Measurements from ENCODE around the gene TNNC2. TPM values are rescaled to one million over a fixed set of nuclear protein-coding genes. Genes with fewer than 3 reads are reported as not detected.
A peak's percentile ranks its signal among the peaks of the same experiment; 100 is the strongest.

The TNNC2 gene
- total and polyA plus RNA-seq, 2 donors (not counting 3 experiments of a cell fraction or from before 2014, with no cell fraction given) = 0.26 TPM; not detected in 1

DNA sequence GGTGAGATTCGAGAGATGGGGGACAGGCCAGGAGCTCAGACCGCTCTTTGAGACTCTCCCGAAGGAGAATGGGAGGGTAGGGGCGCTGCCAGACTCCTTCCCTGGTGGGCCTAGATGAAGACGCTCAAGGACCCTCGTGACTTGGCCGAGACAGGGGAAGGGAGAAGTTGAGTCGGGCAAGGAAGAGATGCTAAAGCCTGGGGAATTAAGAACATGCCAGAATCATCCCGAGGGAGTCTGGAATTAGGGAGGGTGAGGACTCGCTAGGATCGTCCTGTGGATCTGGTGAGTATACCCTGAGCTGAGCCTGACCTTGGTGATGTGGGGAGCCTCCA, 14.1 kb downstream of the TNNC2 start:
- H3K9me3 ChIP-seq (replicated peaks; ENCODE audit: control insufficient read depth, insufficient read depth, low read length) = no peaks in the 10 kb centered on the region
- no peaks in the 10 kb centered on the region for H3K9me1 ChIP-seq (replicated peaks; ENCODE audit: control insufficient read depth, extremely low read depth, insufficient read depth, low read length)
- H3K27me3 ChIP-seq (ENCODE audit: control insufficient read depth in 2 of 2, insufficient read depth in 2 of 2, low read length in 2 of 2) = no peaks in the 10 kb centered on the region
- H2AFZ ChIP-seq (ENCODE audit: low read depth, low read length) = peak overlapping the region; percentile 76
- intact Hi-C loops (cut with micrococcal nuclease) = loop anchor here (10.0 kb wide), 2 partner anchors 272 to 552 kb away; partner anchors contain the start of gene NCOA5
- H3K9ac ChIP-seq (replicated peaks; ENCODE audit: extremely low read depth, insufficient read depth, low read length) = peak overlapping the region; percentile 78
- peaks cover 25% of the 10 kb centered on the region for H3K79me2 ChIP-seq (ENCODE audit: control insufficient read depth, insufficient read depth, low read length)
- peak overlapping the region; percentile 41 for H3K27ac ChIP-seq (ENCODE audit: insufficient read depth, low read depth, low read length)
- BruUV-seq (replicated peaks) = no TSS peak
- H4K20me1 ChIP-seq (replicated peaks; ENCODE audit: control insufficient read depth, extremely low read depth, insufficient read depth, low read length) = no peaks in the 10 kb centered on the region
- dilution Hi-C loops (cut with MboI; ENCODE audit: extremely low pct_ligation_motif_present, low sequenced_read_pairs) = no loop called here
- ChIA-PET POLR2A (no interaction called here), CTCF (interaction anchor here (1.0 to 2.9 kb wide), 4 partner anchors 9 to 157 kb away, joined by 3 to 12 read pairs (median 6); no protein-coding TSS in a partner anchor)
- peak; percentile 60 for FAIRE-seq
- H3K36me3 ChIP-seq (ENCODE audit: control insufficient read depth in 2 of 2, extremely low read depth in 1 of 2, insufficient read depth in 2 of 2, low read length in 2 of 2) = peaks cover 3 to 10% of the 10 kb centered on the region in 2 experiments
- DNase-seq (ENCODE audit: low read depth, low spot score) = no peak
- peak overlapping the region; percentile 59 to 96 (median 90) for H3K4me3 ChIP-seq (replicated peaks in 1 of 3; ENCODE audit: insufficient read depth in 1 of 3, low read depth in 1 of 3, low read length in 3 of 3)
- TF ChIP-seq CTCF (IDR thresholded peaks at IDR 0.05; ENCODE audit: extremely low read depth in 1 of 2, insufficient read depth in 1 of 2, low read depth in 1 of 2, low read length in 2 of 2) = no peak
- TF ChIP-seq FOS (IDR thresholded peaks at IDR 0.05; ENCODE audit: borderline replicate concordance, insufficient read depth, low read length) = no peak
- no peak for TF ChIP-seq EZH2 (IDR thresholded peaks at IDR 0.05; ENCODE audit: borderline replicate concordance, low read depth, low read length, severe bottlenecking)
- no peak for TF ChIP-seq MAX (IDR thresholded peaks at IDR 0.05; ENCODE audit: insufficient read depth, insufficient read length)
- no peak for TF ChIP-seq GATA2 (IDR thresholded peaks at IDR 0.05; ENCODE audit: insufficient read depth, insufficient read length, low read depth, low read length)
- H3K4me1 ChIP-seq (ENCODE audit: control insufficient read depth, extremely low read depth, insufficient read depth, low read length) = peaks cover 17% of the 10 kb centered on the region
- H3K4me2 ChIP-seq (ENCODE audit: insufficient read depth, low read length) = peak overlapping the region; percentile 91

All from endothelial cell of umbilical vein (primary cell).